ENCODE results near the gene PWWP2A.

DNA sequence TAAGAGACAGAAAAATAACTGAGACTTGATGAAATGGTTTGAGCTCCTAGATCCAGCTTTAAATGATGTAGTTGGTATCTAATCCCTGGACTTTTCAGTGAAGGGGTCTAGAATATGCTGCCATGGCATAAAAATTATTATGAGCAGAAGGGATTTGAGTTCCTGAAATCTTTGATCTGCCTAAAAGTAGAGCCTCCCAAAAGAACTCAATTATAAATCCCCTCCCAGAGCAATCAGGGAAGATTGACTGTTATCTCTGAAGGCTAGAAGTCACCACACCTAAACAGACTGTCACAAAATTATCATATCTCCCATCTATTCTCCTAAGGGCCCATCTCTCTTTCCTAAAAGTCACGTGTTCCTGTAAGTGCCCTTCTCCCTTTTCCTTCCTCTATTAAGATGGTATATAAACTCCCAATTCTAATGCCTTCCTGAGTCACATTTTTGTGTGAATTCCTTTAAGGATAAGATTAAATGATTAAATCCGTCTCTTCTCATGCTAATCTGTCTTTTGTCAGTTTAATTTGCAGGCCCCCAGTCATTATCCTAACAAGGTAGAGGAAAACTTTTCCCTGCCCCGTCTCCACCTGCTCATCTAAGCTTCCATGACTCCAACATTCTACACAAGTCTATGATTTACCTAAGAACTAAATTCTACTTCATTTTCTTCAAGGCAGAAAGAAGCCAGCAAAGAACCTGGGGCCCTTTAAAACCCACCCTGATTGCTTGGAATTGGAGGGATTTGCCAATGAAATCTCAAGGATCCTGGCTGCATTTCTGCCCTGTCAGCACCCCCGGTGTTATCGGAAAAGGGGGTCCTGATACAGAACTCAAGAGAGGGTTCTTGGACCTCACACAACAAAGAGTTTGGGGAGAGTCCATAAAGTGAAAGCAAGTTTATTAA lies 47.1 kb upstream of the PWWP2A start:
- TF ChIP-seq, protein P1, sequence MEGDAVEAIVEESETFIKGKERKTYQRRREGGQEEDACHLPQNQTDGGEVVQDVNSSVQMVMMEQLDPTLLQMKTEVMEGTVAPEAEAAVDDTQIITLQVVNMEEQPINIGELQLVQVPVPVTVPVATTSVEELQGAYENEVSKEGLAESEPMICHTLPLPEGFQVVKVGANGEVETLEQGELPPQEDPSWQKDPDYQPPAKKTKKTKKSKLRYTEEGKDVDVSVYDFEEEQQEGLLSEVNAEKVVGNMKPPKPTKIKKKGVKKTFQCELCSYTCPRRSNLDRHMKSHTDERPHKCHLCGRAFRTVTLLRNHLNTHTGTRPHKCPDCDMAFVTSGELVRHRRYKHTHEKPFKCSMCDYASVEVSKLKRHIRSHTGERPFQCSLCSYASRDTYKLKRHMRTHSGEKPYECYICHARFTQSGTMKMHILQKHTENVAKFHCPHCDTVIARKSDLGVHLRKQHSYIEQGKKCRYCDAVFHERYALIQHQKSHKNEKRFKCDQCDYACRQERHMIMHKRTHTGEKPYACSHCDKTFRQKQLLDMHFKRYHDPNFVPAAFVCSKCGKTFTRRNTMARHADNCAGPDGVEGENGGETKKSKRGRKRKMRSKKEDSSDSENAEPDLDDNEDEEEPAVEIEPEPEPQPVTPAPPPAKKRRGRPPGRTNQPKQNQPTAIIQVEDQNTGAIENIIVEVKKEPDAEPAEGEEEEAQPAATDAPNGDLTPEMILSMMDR (IDR thresholded peaks at IDR 0.05; ENCODE audit: insufficient read depth, low read depth, low read length), result no peak
- TF ChIP-seq EZH2 (IDR thresholded peaks at IDR 0.05; ENCODE audit: insufficient read depth, low read length), result no peak

Measured in astrocyte (in vitro differentiated cells and primary cell).